ENCODE results near the gene EXOC1L. TPM values are rescaled to one million over a fixed set of nuclear protein-coding genes. Genes with fewer than 3 reads are reported as not detected.

The EXOC1L gene
- polyA plus RNA-seq, 2 of the 4 experiments (the other 2 are of a cell fraction) = not detected

GRCh38 chr4:55849724-55850123 lies 30.1 kb downstream of the EXOC1L start:
- Histone ChIP-seq H3K9me3 (no peaks in the 10 kb centered on the region), H3K4me2 (no peak overlapping the region), H3K27ac (no peak overlapping the region), H3K4me1 (peaks cover 2% of the 10 kb centered on the region; the same call in 2 of the 3 replicates), H3K4me3 (no peak overlapping the region)
- WGBS (ENCODE audit: missing lambda C conversion rate) = 87% methylated on average over 9 of the region's 9 CpGs
- DNase-seq (ENCODE audit: low read depth in 1 of 2, low spot score in 1 of 2) (no peak), ATAC-seq (no peak), FAIRE-seq (no peak)
- ChIA-PET POLR2A (no interaction called here), CTCF (interaction anchor here (1.2 kb wide), 1 partner anchor 99 kb away, joined by 3 read pairs; the partner anchor contains the start of gene CEP135)
- no peak for TF ChIP-seq GATA3 (IDR thresholded peaks at IDR 0.05; ENCODE audit: borderline replicate concordance)
- TF ChIP-seq HOXB13 (CRISPR knock-in tag; IDR thresholded peaks at IDR 0.05; ENCODE audit: low read depth) = no peak
- TF ChIP-seq RCOR1 (IDR thresholded peaks at IDR 0.05; ENCODE audit: low read depth, low read length) = no peak
- no peak for TF ChIP-seq ELK1 (IDR thresholded peaks at IDR 0.05; ENCODE audit: low read depth, low read length)
- no peak for TF ChIP-seq SMC3 (IDR thresholded peaks at IDR 0.05)
- no peak for TF ChIP-seq RAD21 (conservative IDR thresholded peaks at IDR 0.05 in 1 of 2, IDR thresholded peaks at IDR 0.05 in 1 of 2)

GRCh38 chr4:55851885-55852284 lies 32.3 kb downstream of the EXOC1L start:
- H3K4me2 ChIP-seq = no peak overlapping the region
- TF ChIP-seq CHD4 (IDR thresholded peaks at IDR 0.05; ENCODE audit: borderline replicate concordance) (no peak), RARB (CRISPR knock-in tag; IDR thresholded peaks at IDR 0.05) (no peak), ZNF302 (CRISPR knock-in tag; IDR thresholded peaks at IDR 0.05) (no peak), HMGXB4 (CRISPR knock-in tag; IDR thresholded peaks at IDR 0.05; ENCODE audit: borderline replicate concordance) (no peak), ESRRA (IDR thresholded peaks at IDR 0.05; ENCODE audit: borderline replicate concordance, low read length) (no peak), POLR2AphosphoS2 (conservative IDR thresholded peaks at IDR 0.05; ENCODE audit: low read length) (no peak), HES2 (IDR thresholded peaks at IDR 0.05) (no peak), E2F6 (IDR thresholded peaks at IDR 0.05; ENCODE audit: borderline replicate concordance, low read depth) (no peak), CEBPB (IDR thresholded peaks at IDR 0.05) (no peak), JUN (IDR thresholded peaks at IDR 0.05) (no peak), FOSB (CRISPR knock-in tag; IDR thresholded peaks at IDR 0.05) (no peak), MAX (IDR thresholded peaks at IDR 0.05) (no peak), POLR2A (IDR thresholded peaks at IDR 0.05; ENCODE audit: low read length) (no peak), HOXB13 (CRISPR knock-in tag; IDR thresholded peaks at IDR 0.05; ENCODE audit: low read depth) (no peak)
- ChIA-PET CTCF (interaction anchor here (1.3 kb wide), 1 partner anchor 16 kb away, joined by 3 read pairs; no protein-coding TSS in a partner anchor), POLR2A (no interaction called here)
- 57% methylated on average over 6 of the region's 6 CpGs for WGBS (ENCODE audit: missing lambda C conversion rate)
- DNase-seq (ENCODE audit: low read depth in 1 of 2, low spot score in 1 of 2) (no peak), FAIRE-seq (no peak), ATAC-seq (no peak)
- H3K9me3 ChIP-seq = no peaks in the 10 kb centered on the region
- no peak overlapping the region for H3K4me3 ChIP-seq
- peaks cover 3% of the 10 kb centered on the region; the same call in 2 of the 3 replicates for H3K4me1 ChIP-seq
- H3K27ac ChIP-seq = no peak overlapping the region

- WGBS (ENCODE audit: missing lambda C conversion rate) = 0% methylated on average over 22 of the region's 50 CpGs
- Histone ChIP-seq H3K4me3 (peak within 1 kb of the TSS; percentile 73), H3K9me3 (no peaks in the 10 kb centered on the region), H3K4me2 (peak within 1 kb of the TSS; percentile 91), H3K27ac (peak within 1 kb of the TSS; percentile 79 to 96), H3K4me1 (peaks cover 3% of the 10 kb centered on the region; the same call in 2 of the 3 replicates)
- CTCF ChIA-PET = interaction anchor here (0.6 to 1.6 kb wide), 3 partner anchors 13 to 408 kb away, joined by 3 to 4 read pairs (median 3); partner anchors contain the start of gene CEP135
- ATAC-seq = peak; percentile 96 to 99
- DNase-seq (ENCODE audit: low read depth in 1 of 2, low spot score in 1 of 2) = peak; percentile 60 to 93
- POLR2A ChIA-PET = interaction anchor here (1.8 kb wide), 1 partner anchor 13 kb away, joined by 7 read pairs; no protein-coding TSS in a partner anchor
- peak; percentile 13 for FAIRE-seq
- TF ChIP-seq EP300 (IDR thresholded peaks at IDR 0.05) (no peak), GATA3 (IDR thresholded peaks at IDR 0.05; ENCODE audit: borderline replicate concordance) (no peak), POLR2A (IDR thresholded peaks at IDR 0.05; ENCODE audit: low read length) (0 out of 2 replicates have a peak, but pooled peaks have one; percentile 27), HOXB5 (CRISPR knock-in tag; IDR thresholded peaks at IDR 0.05) (no peak), RARB (CRISPR knock-in tag; IDR thresholded peaks at IDR 0.05) (no peak), TP53 (CRISPR knock-in tag; IDR thresholded peaks at IDR 0.05) (no peak), EHF (CRISPR knock-in tag; IDR thresholded peaks at IDR 0.05) (no peak), NR3C1 (IDR thresholded peaks at IDR 0.05) (no peak), REST (IDR thresholded peaks at IDR 0.05) (no peak), CBX8 (IDR thresholded peaks at IDR 0.05) (no peak), NFE2L2 (conservative IDR thresholded peaks at IDR 0.05; ENCODE audit: low read length) (no peak)
These were observed 34.0 kb downstream of the EXOC1L start, which contains the start of gene EXOC1 for GRCh38 chr4:55853484-55854046. Gene EXOC1, plus strand, starts transcription at chr4:55853648. Its CDS starts 4,676 bp downstream, at chr4:55858324.

Measured in A549 (cell line).